Measurements from ENCODE around the gene LY6G6C. TPM values are rescaled to one million over a fixed set of nuclear protein-coding genes. Genes with fewer than 3 reads are reported as not detected.

LY6G6C gene
- total RNA-seq, 1 experiment from 2014 or later, result not detected

DNA sequence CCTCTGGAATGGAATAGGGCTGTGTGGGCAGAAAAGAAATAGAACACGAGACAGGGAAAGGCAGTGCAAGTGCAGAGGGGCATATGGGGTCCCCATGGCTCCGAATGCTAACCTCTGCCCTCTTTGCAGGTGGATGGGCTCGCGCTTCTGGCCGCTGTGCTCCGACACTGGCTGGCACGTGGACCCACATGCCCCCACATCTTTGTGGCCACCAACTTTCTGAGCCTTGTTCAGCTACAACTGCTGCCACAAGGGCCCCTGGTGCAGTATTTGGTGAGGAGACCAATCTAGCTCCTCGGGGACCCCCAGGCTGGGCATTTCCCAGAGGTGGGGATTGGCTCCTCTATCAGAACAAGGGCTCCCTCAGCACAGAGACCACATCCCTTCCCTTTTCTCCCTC lies 39.8 kb upstream of the LY6G6C start:
- no peak overlapping the region for H2BK20ac ChIP-seq (ENCODE audit: low read depth, low read length, poor library complexity, severe bottlenecking)
- H3K9me3 Mint-ChIP-seq, result no peaks in the 10 kb centered on the region
- no peaks in the 10 kb centered on the region for H3K27me3 ChIP-seq (ENCODE audit: insufficient read depth, low read length)
- H3K9me3 ChIP-seq (ENCODE audit: control insufficient read depth, low read depth, low read length), result no peaks in the 10 kb centered on the region
- H3K27me3 Mint-ChIP-seq (ENCODE audit: low read depth), result no peaks in the 10 kb centered on the region; the same call in 1 of the 2 replicates
- no peak overlapping the region for H3K27ac ChIP-seq (ENCODE audit: insufficient read length, low read depth, low read length)
- no peak for DNase-seq
- H3K4me3 Mint-ChIP-seq, result no peak overlapping the region
- no peak overlapping the region for H2AFZ ChIP-seq (ENCODE audit: low read length)
- H3K9ac ChIP-seq (ENCODE audit: extremely low read depth, insufficient read length, low read length), result no peak overlapping the region
- peaks cover 13 to 49% (median 34%) of the 10 kb centered on the region in 3 experiments for H3K36me3 Mint-ChIP-seq (ENCODE audit: insufficient read depth in 1 of 3, low read depth in 3 of 3)
- H2BK12ac ChIP-seq (ENCODE audit: insufficient read length, low read depth, low read length), result no peak overlapping the region
- no peak overlapping the region for H3K14ac ChIP-seq (ENCODE audit: insufficient read depth, low read length)
- H4K8ac ChIP-seq (replicated peaks; ENCODE audit: insufficient read length, low read depth, low read length), result no peak overlapping the region
- no peak overlapping the region for H3K27ac Mint-ChIP-seq
- H3K4me1 ChIP-seq (ENCODE audit: insufficient read depth, low read length), result no peaks in the 10 kb centered on the region
- no peak overlapping the region for H2BK15ac ChIP-seq (ENCODE audit: low read depth, low read length)
- no peaks in the 10 kb centered on the region for H3K79me1 ChIP-seq (ENCODE audit: insufficient read depth, low read depth, low read length, poor library complexity, severe bottlenecking)
- H2AK5ac ChIP-seq (ENCODE audit: insufficient read length, low read length), result no peak overlapping the region
- WGBS (ENCODE audit: extremely low coverage, insufficient read length, low lambda C conversion rate), result no CpG with 5 or more reads among the region's 8 CpGs
- H3K4me2 ChIP-seq (ENCODE audit: insufficient read depth, insufficient read length, low read length), result no peak overlapping the region
- no peak overlapping the region for H3K4ac ChIP-seq (ENCODE audit: low read depth, low read length)
- H3K56ac ChIP-seq (ENCODE audit: insufficient read length, low read depth, low read length), result no peak overlapping the region
- no peak overlapping the region for H3K18ac ChIP-seq (ENCODE audit: insufficient read length, low read depth, low read length)
- H4K5ac ChIP-seq (ENCODE audit: insufficient read length, low read depth, low read length), result no peak overlapping the region
- H3K23me2 ChIP-seq (ENCODE audit: insufficient read length, low read depth, low read length, poor library complexity, severe bottlenecking), result no peaks in the 10 kb centered on the region
- TF ChIP-seq, protein P1, sequence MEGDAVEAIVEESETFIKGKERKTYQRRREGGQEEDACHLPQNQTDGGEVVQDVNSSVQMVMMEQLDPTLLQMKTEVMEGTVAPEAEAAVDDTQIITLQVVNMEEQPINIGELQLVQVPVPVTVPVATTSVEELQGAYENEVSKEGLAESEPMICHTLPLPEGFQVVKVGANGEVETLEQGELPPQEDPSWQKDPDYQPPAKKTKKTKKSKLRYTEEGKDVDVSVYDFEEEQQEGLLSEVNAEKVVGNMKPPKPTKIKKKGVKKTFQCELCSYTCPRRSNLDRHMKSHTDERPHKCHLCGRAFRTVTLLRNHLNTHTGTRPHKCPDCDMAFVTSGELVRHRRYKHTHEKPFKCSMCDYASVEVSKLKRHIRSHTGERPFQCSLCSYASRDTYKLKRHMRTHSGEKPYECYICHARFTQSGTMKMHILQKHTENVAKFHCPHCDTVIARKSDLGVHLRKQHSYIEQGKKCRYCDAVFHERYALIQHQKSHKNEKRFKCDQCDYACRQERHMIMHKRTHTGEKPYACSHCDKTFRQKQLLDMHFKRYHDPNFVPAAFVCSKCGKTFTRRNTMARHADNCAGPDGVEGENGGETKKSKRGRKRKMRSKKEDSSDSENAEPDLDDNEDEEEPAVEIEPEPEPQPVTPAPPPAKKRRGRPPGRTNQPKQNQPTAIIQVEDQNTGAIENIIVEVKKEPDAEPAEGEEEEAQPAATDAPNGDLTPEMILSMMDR (conservative IDR thresholded peaks at IDR 0.05), result no peak
- H3K23ac ChIP-seq (ENCODE audit: insufficient read length, low read depth, low read length), result no peak overlapping the region
- H2BK5ac ChIP-seq (ENCODE audit: insufficient read length, low read length), result no peak overlapping the region
- peaks cover 19 to 23% of the 10 kb centered on the region in 2 experiments for H3K4me1 Mint-ChIP-seq
- no peak overlapping the region for H4K91ac ChIP-seq (ENCODE audit: insufficient read length, low read depth, low read length)
- no peaks in the 10 kb centered on the region for H4K20me1 ChIP-seq (ENCODE audit: control insufficient read depth, insufficient read depth, insufficient read length)
- no peak overlapping the region for H3T11ph ChIP-seq (ENCODE audit: low read length)
- no peaks in the 10 kb centered on the region for H3K79me2 ChIP-seq (ENCODE audit: insufficient read depth, low read length)
- H2BK120ac ChIP-seq (ENCODE audit: low read depth, low read length, poor library complexity, severe bottlenecking), result no peak overlapping the region

All from H9 (cell line).